ENCODE data around the gene NUDT4B.
"Not testable (repeated sequence)": the region's sequence is repeated elsewhere in the genome, so short reads cannot be mapped to it uniquely, and the experiment has no call there.

DNA sequence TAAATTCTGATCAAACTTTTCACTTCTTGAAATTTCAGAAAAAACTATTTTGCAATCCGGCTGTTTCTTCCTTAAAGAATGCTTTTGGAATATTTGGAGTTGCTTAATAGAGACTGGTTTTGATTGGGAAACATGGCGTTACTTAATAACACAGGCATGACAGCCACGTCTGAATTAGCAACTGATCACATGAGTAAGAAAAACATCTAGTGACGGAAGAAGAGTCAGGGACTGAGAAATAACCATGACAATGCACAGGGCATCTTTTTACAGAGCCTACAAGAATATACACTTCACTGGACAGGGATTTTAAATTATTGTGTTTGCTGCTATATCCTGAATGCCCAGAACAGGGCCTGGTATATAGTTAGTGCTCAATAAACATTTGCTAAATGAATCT lies 25.1 kb downstream of the NUDT4B start:
- TF ChIP-seq, protein P1, sequence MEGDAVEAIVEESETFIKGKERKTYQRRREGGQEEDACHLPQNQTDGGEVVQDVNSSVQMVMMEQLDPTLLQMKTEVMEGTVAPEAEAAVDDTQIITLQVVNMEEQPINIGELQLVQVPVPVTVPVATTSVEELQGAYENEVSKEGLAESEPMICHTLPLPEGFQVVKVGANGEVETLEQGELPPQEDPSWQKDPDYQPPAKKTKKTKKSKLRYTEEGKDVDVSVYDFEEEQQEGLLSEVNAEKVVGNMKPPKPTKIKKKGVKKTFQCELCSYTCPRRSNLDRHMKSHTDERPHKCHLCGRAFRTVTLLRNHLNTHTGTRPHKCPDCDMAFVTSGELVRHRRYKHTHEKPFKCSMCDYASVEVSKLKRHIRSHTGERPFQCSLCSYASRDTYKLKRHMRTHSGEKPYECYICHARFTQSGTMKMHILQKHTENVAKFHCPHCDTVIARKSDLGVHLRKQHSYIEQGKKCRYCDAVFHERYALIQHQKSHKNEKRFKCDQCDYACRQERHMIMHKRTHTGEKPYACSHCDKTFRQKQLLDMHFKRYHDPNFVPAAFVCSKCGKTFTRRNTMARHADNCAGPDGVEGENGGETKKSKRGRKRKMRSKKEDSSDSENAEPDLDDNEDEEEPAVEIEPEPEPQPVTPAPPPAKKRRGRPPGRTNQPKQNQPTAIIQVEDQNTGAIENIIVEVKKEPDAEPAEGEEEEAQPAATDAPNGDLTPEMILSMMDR (IDR thresholded peaks at IDR 0.05): not testable (repeated sequence)
- TF ChIP-seq POLR2A (IDR thresholded peaks at IDR 0.05): not testable (repeated sequence)
